K562 (cell line): ENCODE measurements around the gene LSR. TPM values are rescaled to one million over a fixed set of nuclear protein-coding genes. Genes with fewer than 3 reads are reported as not detected.
A peak's percentile ranks its signal among the peaks of the same experiment; 100 is the strongest.

ENCODE experiments used
- CHD7 ChIP-seq: fragments of 200-600 bp; sonication (generic); IDR thresholded peaks from one replicate; pipeline ENCODE4 v1.6.1; 2012; ENCODE audit warnings: mild to moderate bottlenecking, low read depth, low read length, inconsistent platforms
- PBX2 ChIP-seq, 2 experiments: IDR thresholded peaks in 1 of 2; conservative IDR thresholded peaks in 1 of 2; 2 replicates each; pipeline ENCODE4 v1.6.1; 2016; ENCODE audit warnings: low read depth in 2 of 2, mild to moderate bottlenecking in 1 of 2, missing compliant biosample characterization in 1 of 2, missing genetic modification characterization in 1 of 2, moderate library complexity in 1 of 2
- PHTF2 ChIP-seq: fragments of 250-450 bp; sonication (Bioruptor Pico); IDR thresholded peaks from 2 replicates; pipeline ENCODE4 v1.5.0; 2021; ENCODE audit warnings: mild to moderate bottlenecking
- RBM25 ChIP-seq: fragments of 200-400 bp; formaldehyde crosslinking; IDR thresholded peaks from 2 replicates; pipeline ENCODE4 v1.6.1; 2018; ENCODE audit warnings: low read length, low read depth, moderate library complexity; ENCODE audit not compliant: severe bottlenecking
- USF2 ChIP-seq: sonication (generic); formaldehyde crosslinking; IDR thresholded peaks from 2 replicates; pipeline ENCODE4 v1.5.0; 2020; ENCODE audit warnings: missing genetic modification reagents
- polyA plus RNA-seq, 8 experiments: library from polyadenylated mRNA; depleted of rRNA in 4 of 8; stranded (reverse) in 5 of 8; unstranded in 3 of 8; fragments of >200 nt; fragmentation: Nextera tagmentation in 2 of 8; fragmentation: Illumina TruSeq in 1 of 8; extraction: Ambion mirVana in 2 of 8; extraction: Trizol in 1 of 8; gene quantifications; 2 replicates each; pipeline versions ENCODE4 v1.2.1 to v1.2.3, GENCODE V29; 2011 to 2014; ENCODE audit warnings: inconsistent platforms in 1 of 8, missing spikeins in 1 of 8
- total RNA-seq, 7 experiments: library from RNA; depleted of rRNA in 6 of 7; stranded (reverse); fragments of >200 nt in 6 of 7; fragmentation: Illumina TruSeq in 2 of 7; extraction: Trizol in 2 of 7; gene quantifications; 2 replicates each; pipeline versions ENCODE4 v1.2.1 to v1.2.3, GENCODE V29; 2011 to 2021; ENCODE audit warnings: low replicate concordance in 1 of 7
- TF ChIP-seq, protein P1 (sequence below): fragments of 250-450 bp; sonication (Bioruptor Pico); IDR thresholded peaks from 2 replicates; pipeline ENCODE4 v1.4.0; 2020; ENCODE audit warnings: mild to moderate bottlenecking

Gene LSR
- total and polyA plus RNA-seq, 9 of the 15 experiments (the other 6 are each of a cell fraction or from before 2014, with no cell fraction given) = 0.44 to 87.9 (median 28.0) TPM

DNA sequence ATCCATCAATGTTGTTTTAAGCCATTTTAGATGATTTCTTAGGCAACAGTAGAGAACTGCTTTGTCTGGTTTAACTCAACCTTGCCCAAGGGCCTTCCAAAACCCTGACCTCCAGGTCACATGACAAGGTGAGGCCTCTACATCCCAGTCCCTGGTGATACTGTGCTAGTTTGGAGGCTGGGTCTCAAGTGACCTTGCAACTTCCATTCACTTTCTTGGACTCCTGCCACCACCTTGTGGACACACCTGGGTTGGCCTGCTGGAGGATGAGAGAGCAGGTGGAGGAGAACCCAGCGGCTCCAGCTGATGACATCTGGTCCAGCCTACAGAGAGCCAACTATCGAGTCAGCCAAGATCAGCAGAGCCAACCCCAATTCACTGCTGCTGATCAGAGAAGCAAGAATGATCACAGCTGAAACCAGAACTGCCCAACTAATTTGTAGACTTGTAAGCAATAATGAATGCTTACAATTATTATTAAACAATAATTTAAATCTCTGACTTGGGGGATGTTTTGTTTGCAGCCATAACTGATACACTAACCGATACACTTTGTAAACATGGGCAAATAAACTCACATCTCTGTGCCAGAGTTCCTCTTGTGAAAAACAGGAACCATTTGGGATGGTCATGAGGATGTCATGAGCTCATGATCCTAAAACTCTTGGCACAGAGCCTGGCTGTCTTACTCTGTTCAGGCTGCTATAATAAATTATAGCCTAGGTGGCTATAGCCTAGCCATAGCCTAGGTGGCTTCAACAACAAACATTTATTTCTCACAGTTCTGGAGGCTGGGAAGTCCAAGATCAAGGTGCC is 31.8 kb upstream of the LSR start (continued):
- TF ChIP-seq CHD7 (no peak), RBM25 (peak; percentile 62), PHTF2 (no peak), PBX2 (CRISPR knock-in tag; IDR thresholded peaks at IDR 0.05; ENCODE audit: low read depth) (no peak), PBX2 (tag; conservative IDR thresholded peaks at IDR 0.05; ENCODE audit: low read depth) (peak; percentile 56; the same call in 1 of the 2 replicates), USF2 (CRISPR knock-in tag) (peak; percentile 21; the same call in 1 of the 2 replicates)
- TF ChIP-seq, protein P1, sequence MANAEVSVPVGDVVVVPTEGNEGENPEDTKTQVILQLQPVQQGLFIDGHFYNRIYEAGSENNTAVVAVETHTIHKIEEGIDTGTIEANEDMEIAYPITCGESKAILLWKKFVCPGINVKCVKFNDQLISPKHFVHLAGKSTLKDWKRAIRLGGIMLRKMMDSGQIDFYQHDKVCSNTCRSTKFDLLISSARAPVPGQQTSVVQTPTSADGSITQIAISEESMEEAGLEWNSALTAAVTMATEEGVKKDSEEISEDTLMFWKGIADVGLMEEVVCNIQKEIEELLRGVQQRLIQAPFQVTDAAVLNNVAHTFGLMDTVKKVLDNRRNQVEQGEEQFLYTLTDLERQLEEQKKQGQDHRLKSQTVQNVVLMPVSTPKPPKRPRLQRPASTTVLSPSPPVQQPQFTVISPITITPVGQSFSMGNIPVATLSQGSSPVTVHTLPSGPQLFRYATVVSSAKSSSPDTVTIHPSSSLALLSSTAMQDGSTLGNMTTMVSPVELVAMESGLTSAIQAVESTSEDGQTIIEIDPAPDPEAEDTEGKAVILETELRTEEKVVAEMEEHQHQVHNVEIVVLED (CRISPR knock-in tag) = no peak
